ENCODE measurements around the gene AKR1C2.
"Not testable (repeated sequence)": the region's sequence is repeated elsewhere in the genome, so short reads cannot be mapped to it uniquely, and the experiment has no call there.

Gene AKR1C2

GRCh38 chr10:5014200-5014910 lies 10.7 kb upstream of the AKR1C2 start:
- not testable (repeated sequence) for H3K36me3 ChIP-seq (ENCODE audit: insufficient read depth, low read length); H3K9me3 ChIP-seq (ENCODE audit: control insufficient read depth, insufficient read depth, low read length); H3K9ac ChIP-seq (ENCODE audit: low read depth, low read length); H3K4me1 ChIP-seq (ENCODE audit: insufficient read depth, low read length)

DNA sequence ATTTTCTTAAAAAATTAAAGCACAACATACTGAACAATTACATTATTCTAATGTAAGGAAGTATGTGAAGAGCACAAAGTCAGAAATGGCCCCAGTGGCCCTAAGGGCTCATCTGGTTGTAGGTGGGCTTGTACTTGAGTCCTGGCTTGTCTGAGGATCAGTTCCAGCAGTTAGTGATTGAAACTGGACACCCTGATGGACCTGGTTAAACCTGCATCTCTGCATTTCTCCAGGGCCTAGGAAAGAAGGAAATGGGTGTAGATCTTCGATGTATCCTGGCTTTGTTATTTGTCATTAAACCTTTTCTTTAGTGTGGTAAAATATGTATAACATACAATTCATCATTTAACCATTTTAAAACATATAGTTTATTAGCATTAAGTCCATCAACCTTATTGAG lies 9.7 kb upstream of the AKR1C2 start:
- Histone ChIP-seq H3K36me3 (ENCODE audit: insufficient read depth, low read length) (no peaks in the 10 kb centered on the region), H3K9me3 (ENCODE audit: control insufficient read depth, insufficient read depth, low read length) (no peaks in the 10 kb centered on the region), H3K9ac (ENCODE audit: low read depth, low read length) (no peak overlapping the region), H3K4me1 (ENCODE audit: insufficient read depth, low read length) (no peaks in the 10 kb centered on the region)

- H3K9me3 ChIP-seq (ENCODE audit: control insufficient read depth, insufficient read depth, low read length): no peaks in the 10 kb centered on the region
- no peaks in the 10 kb centered on the region for H3K4me1 ChIP-seq (ENCODE audit: insufficient read depth, low read length)
Observed at GRCh38 chr10:5012595-5012994, 8.9 kb upstream of the AKR1C2 start.

GRCh38 chr10:5011392-5011791 lies 7.7 kb upstream of the AKR1C2 start:
- H3K4me1 ChIP-seq (ENCODE audit: insufficient read depth, low read length); H3K9ac ChIP-seq (ENCODE audit: low read depth, low read length); H3K9me3 ChIP-seq (ENCODE audit: control insufficient read depth, insufficient read depth, low read length); H3K36me3 ChIP-seq (ENCODE audit: insufficient read depth, low read length): not testable (repeated sequence)

More at GRCh38 chr10:5012595-5012994, 8.9 kb upstream of the AKR1C2 start:
- H3K36me3 ChIP-seq (ENCODE audit: insufficient read depth, low read length): no peaks in the 10 kb centered on the region
- no peak overlapping the region for H3K9ac ChIP-seq (ENCODE audit: low read depth, low read length)

GRCh38 chr10:5010043-5010442 lies 6.4 kb upstream of the AKR1C2 start:
- H3K9me3 ChIP-seq (ENCODE audit: control insufficient read depth, insufficient read depth, low read length); H3K9ac ChIP-seq (ENCODE audit: low read depth, low read length); H3K4me1 ChIP-seq (ENCODE audit: insufficient read depth, low read length); H3K36me3 ChIP-seq (ENCODE audit: insufficient read depth, low read length): not testable (repeated sequence)

GRCh38 chr10:5008857-5009548 lies 5.3 kb upstream of the AKR1C2 start:
- H3K9ac ChIP-seq (ENCODE audit: low read depth, low read length); H3K4me1 ChIP-seq (ENCODE audit: insufficient read depth, low read length); H3K9me3 ChIP-seq (ENCODE audit: control insufficient read depth, insufficient read depth, low read length); H3K36me3 ChIP-seq (ENCODE audit: insufficient read depth, low read length): not testable (repeated sequence)

DNA sequence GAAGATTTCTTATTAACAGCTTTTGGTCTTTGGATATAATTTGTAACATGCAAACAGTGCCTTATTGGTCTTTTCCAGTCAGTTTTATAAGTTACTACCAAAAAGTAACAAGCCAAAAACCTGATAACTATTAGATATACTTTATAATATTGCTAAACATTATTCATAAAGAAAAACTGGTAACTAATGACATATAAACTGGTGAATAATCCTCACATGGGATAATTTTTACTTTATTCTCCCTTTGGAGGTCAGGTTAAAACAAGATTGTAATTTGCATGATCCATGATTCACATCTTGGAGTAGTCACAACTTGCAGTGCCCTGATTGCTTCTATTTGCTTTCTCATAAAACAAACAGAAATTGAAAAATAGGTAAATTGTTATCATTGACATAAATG lies 844 bp upstream of the AKR1C2 start:
- not testable (repeated sequence) for H3K4me1 ChIP-seq (ENCODE audit: insufficient read depth, low read length); H3K36me3 ChIP-seq (ENCODE audit: insufficient read depth, low read length); H3K9ac ChIP-seq (ENCODE audit: low read depth, low read length); H3K9me3 ChIP-seq (ENCODE audit: control insufficient read depth, insufficient read depth, low read length)

GRCh38 chr10:5004030-5004385 lies 351 bp upstream of the AKR1C2 start:
- H3K4me1 ChIP-seq (ENCODE audit: insufficient read depth, low read length); H3K36me3 ChIP-seq (ENCODE audit: insufficient read depth, low read length); H3K9ac ChIP-seq (ENCODE audit: low read depth, low read length); H3K9me3 ChIP-seq (ENCODE audit: control insufficient read depth, insufficient read depth, low read length): not testable (repeated sequence)

GRCh38 chr10:5002013-5002727 lies 1.5 kb downstream of the AKR1C2 start:
- H3K9ac ChIP-seq (ENCODE audit: low read depth, low read length): no peak overlapping the region
- no peaks in the 10 kb centered on the region for H3K4me1 ChIP-seq (ENCODE audit: insufficient read depth, low read length)
- H3K9me3 ChIP-seq (ENCODE audit: control insufficient read depth, insufficient read depth, low read length): no peaks in the 10 kb centered on the region
- H3K36me3 ChIP-seq (ENCODE audit: insufficient read depth, low read length): no peaks in the 10 kb centered on the region

DNA sequence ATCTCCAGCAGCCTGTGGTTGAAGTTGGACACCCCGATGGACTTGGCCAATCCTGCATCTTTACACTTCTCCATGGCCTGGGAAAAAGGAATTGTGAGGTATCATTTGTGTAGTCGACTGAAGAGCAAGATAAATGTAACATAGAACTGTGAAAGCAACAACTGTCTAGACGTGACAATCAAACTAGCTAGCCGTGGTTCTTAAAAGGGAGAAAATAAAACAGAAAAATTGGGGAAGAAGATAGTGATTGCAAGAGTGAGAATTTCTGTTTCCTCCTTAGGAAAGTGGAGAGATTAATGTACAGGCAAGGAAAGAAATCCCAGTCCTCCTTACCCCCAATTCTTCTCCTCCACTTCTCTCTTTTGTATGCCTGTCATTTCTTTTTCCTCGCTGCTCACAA lies 5.0 kb downstream of the AKR1C2 start:
- Histone ChIP-seq H3K4me1 (ENCODE audit: insufficient read depth, low read length) (no peaks in the 10 kb centered on the region), H3K36me3 (ENCODE audit: insufficient read depth, low read length) (no peaks in the 10 kb centered on the region), H3K9me3 (ENCODE audit: control insufficient read depth, insufficient read depth, low read length) (no peaks in the 10 kb centered on the region), H3K9ac (ENCODE audit: low read depth, low read length) (no peak overlapping the region)

GRCh38 chr10:4994260-4994659 lies 9.4 kb downstream of the AKR1C2 start:
- H3K9ac ChIP-seq (ENCODE audit: low read depth, low read length); H3K36me3 ChIP-seq (ENCODE audit: insufficient read depth, low read length); H3K4me1 ChIP-seq (ENCODE audit: insufficient read depth, low read length); H3K9me3 ChIP-seq (ENCODE audit: control insufficient read depth, insufficient read depth, low read length): not testable (repeated sequence)

DNA sequence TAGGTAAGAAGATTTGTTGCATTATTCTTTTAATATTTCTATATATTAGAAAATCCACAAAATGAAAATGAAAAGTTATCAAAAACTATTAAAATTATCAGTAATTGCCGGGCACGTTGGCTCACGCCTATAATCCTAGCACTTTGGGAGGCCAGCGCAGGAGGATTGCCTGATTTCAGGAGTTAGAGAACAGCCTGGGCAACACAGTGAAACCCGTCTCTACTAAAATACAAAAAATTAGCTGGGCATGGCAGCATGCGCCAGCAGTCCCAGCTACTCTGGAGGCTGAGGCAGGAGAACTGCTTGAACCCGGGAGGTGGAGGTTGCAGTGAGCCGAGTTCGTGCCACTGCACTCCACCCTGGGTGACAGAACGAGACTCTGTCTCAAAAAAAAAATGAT lies 11.1 kb downstream of the AKR1C2 start:
- H3K9me3 ChIP-seq (ENCODE audit: control insufficient read depth, insufficient read depth, low read length); H3K9ac ChIP-seq (ENCODE audit: low read depth, low read length): not testable (repeated sequence)

DNA sequence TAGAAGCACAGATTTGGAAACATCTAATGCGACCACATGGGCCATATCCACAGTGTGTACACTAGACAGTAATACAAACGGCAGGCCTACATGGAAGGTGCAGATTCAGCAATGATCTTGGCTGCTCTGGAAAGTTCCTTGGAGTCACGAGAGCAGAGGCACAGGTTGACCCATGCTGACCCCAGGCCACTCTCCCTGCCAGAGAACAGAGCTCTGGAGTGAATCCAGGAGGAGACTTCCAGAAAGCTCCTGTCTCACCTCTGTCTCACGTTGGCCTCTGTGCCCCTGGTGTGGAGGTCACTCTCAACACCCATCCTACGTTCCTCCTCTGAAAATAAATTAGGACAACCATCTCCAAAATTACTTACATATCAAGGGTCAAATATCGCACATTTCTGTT lies 12.2 kb downstream of the AKR1C2 start:
- H3K9me3 ChIP-seq (ENCODE audit: control insufficient read depth, insufficient read depth, low read length); H3K4me1 ChIP-seq (ENCODE audit: insufficient read depth, low read length); H3K9ac ChIP-seq (ENCODE audit: low read depth, low read length); H3K36me3 ChIP-seq (ENCODE audit: insufficient read depth, low read length): not testable (repeated sequence)

More for the DNA sequence above, 11.1 kb downstream of the AKR1C2 start:
- not testable (repeated sequence) for H3K4me1 ChIP-seq (ENCODE audit: insufficient read depth, low read length); H3K36me3 ChIP-seq (ENCODE audit: insufficient read depth, low read length)

- no peaks in the 10 kb centered on the region for H3K9me3 ChIP-seq (ENCODE audit: control insufficient read depth, insufficient read depth, low read length)
- H3K4me1 ChIP-seq (ENCODE audit: insufficient read depth, low read length): no peaks in the 10 kb centered on the region
- no peak overlapping the region for H3K9ac ChIP-seq (ENCODE audit: low read depth, low read length)
- H3K36me3 ChIP-seq (ENCODE audit: insufficient read depth, low read length): no peaks in the 10 kb centered on the region
Observed at GRCh38 chr10:4990217-4990616, 13.4 kb downstream of the AKR1C2 start.

DNA sequence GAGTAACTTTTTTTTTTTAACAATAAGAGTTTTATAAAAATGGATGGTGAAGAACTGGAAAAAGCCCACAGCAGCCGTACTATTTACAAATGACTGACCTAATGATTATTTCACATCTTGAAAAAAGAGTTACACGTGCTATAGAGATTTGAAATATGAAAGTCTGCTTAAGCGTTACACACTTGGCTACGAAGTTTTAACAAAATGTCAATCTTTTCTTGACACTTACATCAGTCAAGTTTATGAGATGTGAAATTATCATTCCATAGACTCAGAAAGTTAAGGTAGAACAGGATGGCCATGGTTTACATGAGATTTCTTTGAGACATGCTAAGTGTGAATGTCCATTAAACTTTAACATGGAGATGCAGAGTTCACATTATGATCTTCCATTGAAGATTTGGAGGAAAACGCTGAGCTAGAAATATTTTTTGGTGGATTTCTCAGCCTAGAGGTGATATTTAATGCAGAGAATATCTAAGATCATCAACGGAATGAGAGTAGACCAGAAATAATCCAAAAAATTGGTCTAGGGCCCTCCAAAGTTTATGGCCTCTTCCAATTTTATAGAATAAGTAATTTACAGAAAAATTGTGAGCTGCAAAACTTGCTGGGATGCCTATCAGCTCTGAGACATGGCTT lies 15.5 kb downstream of the AKR1C2 start:
- H3K9ac ChIP-seq (ENCODE audit: low read depth, low read length); H3K9me3 ChIP-seq (ENCODE audit: control insufficient read depth, insufficient read depth, low read length); H3K36me3 ChIP-seq (ENCODE audit: insufficient read depth, low read length); H3K4me1 ChIP-seq (ENCODE audit: insufficient read depth, low read length): not testable (repeated sequence)
